Stimulated activated naive CD8-positive, alpha-beta T cell treated with anti-CD3 and anti-CD28 coated beads, Interleukin-15, amount 100 ng/mL, for 72 hours (primary cell): ENCODE results near the gene ATP1B4.

ENCODE experiments used
- ATAC-seq: fragments of 150-1000 bp; cut with Tn5 transposase; 2 replicates; pipeline ENCODE4 v1.10.0; 2021; ENCODE audit warnings: mild to moderate bottlenecking, moderate library complexity
- DNase-seq, 2 donors: peaks; one replicate each; pipeline ENCODE4 v3.0.0; 2021 to 2022
- H3K27ac Mint-ChIP-seq, 2 donors: one replicate each; pipeline ENCODE4 v1.8.0; 2022; ENCODE audit warnings: mild to moderate bottlenecking in 2 of 2, mixed read lengths in 2 of 2, moderate library complexity in 2 of 2
- H3K27me3 Mint-ChIP-seq: one replicate; pipeline ENCODE4 v1.8.0; 2022; ENCODE audit warnings: mixed read lengths
- H3K4me1 Mint-ChIP-seq: one replicate; pipeline ENCODE4 v1.8.0; 2022; ENCODE audit warnings: mild to moderate bottlenecking, mixed read lengths
- H3K4me3 Mint-ChIP-seq, 2 donors: one replicate each; pipeline ENCODE4 v1.8.0; 2022; ENCODE audit warnings: mild to moderate bottlenecking in 2 of 2, mixed read lengths in 2 of 2, moderate library complexity in 1 of 2
- H3K9me3 Mint-ChIP-seq, 2 donors: one replicate each; pipeline ENCODE4 v1.8.0; 2022; ENCODE audit warnings: mixed read lengths in 2 of 2

ATP1B4 gene

GRCh38 chrX:120419463-120419862, 57.6 kb downstream of the ATP1B4 start:
- H3K4me3 Mint-ChIP-seq: no peak overlapping the region
- H3K27me3 Mint-ChIP-seq: no peaks in the 10 kb centered on the region
- H3K27ac Mint-ChIP-seq: no peak overlapping the region
- H3K4me1 Mint-ChIP-seq: peaks cover 12% of the 10 kb centered on the region
- ATAC-seq (no peak), DNase-seq (no peak)
- H3K9me3 Mint-ChIP-seq: no peaks in the 10 kb centered on the region

- no peak overlapping the region for H3K4me3 Mint-ChIP-seq
- no peaks in the 10 kb centered on the region for H3K27me3 Mint-ChIP-seq
- no peaks in the 10 kb centered on the region for H3K4me1 Mint-ChIP-seq
- ATAC-seq (no peak), DNase-seq (no peak)
- no peak overlapping the region for H3K27ac Mint-ChIP-seq
- H3K9me3 Mint-ChIP-seq: no peaks in the 10 kb centered on the region
Measured at GRCh38 chrX:120426599-120426998, 64.7 kb downstream of the ATP1B4 start.

DNA sequence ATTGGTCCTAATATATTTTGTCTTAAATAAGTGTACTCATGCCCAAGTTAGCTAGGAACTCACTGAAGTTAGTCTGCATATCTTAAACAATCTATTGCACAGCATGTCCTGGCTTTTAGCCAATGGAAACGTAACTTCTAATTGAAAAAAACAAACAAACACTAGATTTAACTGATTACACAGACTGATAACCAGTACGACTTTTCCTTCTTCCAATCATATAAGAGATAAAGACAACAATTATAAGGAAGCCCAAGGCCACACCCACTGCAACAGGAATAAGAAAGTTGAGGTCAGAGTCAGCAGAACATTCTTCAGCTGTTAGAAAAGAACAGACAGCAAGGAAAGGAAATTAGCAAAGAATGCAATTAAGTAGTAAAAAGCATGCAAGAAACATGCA, 66.4 kb downstream of the ATP1B4 start:
- Mint-ChIP-seq H3K9me3 (no peaks in the 10 kb centered on the region), H3K27ac (no peak overlapping the region), H3K4me1 (no peaks in the 10 kb centered on the region), H3K27me3 (no peaks in the 10 kb centered on the region), H3K4me3 (no peak overlapping the region)
- no peak for ATAC-seq
- DNase-seq: no peak

DNA sequence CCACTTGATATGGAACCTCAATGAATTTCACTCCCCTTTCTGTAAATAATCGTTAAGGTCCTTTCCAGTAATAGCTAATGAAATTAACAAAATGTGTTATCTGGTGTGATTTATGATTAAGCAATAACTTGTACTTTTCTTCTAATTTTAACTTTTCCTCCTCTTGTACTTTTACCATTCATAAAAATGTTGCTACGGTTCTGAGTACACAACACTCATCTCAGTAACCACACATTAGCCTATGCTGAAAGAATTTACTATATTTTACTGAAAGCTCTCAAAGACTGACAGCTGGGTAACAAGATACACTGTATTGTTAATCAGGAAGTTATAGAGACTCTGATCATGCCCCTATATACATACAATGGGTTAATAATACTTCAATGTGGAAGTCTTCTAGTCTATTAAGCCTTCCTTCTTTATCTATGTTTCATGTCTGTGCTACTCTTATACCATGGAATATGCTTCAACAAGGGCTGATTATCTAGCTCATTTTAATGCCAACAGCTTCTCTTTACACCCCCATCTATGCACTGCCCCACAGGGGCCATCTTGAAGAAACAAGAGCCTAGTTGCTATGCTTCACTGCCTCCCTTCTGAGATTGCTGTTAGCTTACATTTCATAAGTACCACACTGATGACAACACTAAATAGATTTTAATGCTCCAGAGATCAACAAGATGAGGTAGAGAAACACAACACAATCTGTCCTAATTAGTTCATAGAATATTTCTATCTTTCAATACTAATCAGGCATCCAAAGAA, 68.1 kb downstream of the ATP1B4 start:
- Mint-ChIP-seq H3K4me1 (no peaks in the 10 kb centered on the region), H3K4me3 (no peak overlapping the region), H3K27me3 (no peaks in the 10 kb centered on the region), H3K27ac (peak overlapping the region in 1 of 2 donors; percentile 49), H3K9me3 (no peaks in the 10 kb centered on the region)
- ATAC-seq (no peak), DNase-seq (no peak)
